GM18951 (cell line): Measurements from ENCODE around the gene ABHD12.
A peak's percentile ranks its signal among the peaks of the same experiment; 100 is the strongest.

Experiments used
- POLR2A ChIP-seq: IDR thresholded peaks from 4 replicates; pipeline ENCODE4 v1.6.1; 2011; ENCODE audit warnings: mild to moderate bottlenecking; ENCODE audit not compliant: insufficient read length, insufficient read depth; ENCODE audit errors: extremely low read depth
- in situ Hi-C: fragments of 300-500 bp; cut with MboI; formaldehyde crosslinking; loops from one replicate; pipeline ENCODE4 v1.12.0; 2022; ENCODE audit warnings: low sequenced_read_pairs, mixed read lengths, inconsistent platforms; ENCODE audit not compliant: unreplicated experiment

ABHD12 gene

DNA sequence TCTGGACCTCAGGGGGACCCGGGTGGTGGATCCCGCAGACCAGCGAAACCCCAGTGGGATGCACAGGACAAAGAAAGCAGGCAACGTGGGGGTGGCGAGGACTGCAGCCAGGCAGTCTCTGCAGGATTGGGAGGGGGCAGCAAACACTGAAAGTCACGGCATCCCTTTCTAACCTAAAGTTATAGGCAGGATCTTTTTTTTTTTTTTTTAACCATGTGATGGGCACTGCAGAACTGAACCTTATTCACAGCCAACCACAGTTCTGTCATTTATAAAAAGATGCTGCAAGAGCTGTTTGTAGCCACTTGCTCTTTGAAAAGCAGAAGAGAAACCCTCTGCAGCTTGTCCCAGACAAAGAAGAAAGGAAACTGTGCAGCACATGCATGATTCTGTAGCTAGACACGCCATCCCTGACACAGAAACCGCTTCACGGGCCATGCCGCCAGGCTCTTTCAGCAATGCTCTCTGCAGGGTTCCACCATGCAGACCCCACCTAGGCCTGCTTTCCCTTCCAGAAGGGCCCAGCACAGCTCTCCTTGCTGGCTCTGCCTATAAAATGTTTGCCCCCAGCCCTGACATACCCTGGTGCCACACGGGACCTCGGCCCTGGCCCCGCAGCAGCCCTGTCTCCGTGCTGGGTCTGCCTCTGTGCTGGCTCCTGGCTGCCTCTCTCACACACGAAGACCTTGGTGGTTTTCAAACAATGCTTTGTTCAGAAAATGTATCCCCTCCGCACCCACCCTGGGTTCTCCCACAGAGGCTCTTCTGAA is 72.0 kb downstream of the ABHD12 start:
- in situ Hi-C loops = no loop called here
- peak; percentile 30 for TF ChIP-seq POLR2A

DNA sequence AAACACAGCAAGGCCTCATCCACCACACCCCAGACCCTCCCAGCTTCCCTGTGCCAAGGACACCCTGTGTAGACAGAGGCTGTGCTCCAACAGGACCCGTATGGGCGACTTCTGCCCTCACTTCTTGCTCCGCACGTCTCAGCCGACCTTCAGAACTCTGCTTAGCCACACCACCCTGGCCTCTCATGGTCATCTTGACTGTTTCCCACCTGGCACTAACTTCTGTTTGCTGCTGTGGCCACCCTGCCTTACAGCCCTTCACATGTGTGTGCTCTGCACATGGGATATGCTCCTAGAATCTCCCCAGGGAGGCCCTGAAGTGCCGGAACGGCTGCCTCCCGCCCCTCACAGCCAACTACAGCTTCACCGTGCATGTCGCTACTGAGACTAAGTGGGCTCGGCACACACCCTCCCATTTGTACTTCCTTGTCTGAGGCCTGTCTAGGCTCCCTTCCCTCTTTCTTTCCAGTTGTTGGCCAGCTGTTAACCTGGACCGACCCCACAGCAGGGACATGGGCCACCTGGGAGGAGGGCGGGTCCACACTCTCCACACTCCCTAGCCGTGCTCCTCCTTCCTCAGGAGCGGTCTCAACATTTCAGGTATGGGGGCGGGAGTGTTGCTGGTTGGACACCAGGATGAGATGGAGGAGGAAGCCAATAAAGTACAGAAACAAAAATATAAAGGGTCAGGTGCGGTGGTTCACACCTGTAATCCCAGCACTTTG is 73.1 kb downstream of the ABHD12 start:
- in situ Hi-C loops = no loop called here
- TF ChIP-seq POLR2A = no peak

DNA sequence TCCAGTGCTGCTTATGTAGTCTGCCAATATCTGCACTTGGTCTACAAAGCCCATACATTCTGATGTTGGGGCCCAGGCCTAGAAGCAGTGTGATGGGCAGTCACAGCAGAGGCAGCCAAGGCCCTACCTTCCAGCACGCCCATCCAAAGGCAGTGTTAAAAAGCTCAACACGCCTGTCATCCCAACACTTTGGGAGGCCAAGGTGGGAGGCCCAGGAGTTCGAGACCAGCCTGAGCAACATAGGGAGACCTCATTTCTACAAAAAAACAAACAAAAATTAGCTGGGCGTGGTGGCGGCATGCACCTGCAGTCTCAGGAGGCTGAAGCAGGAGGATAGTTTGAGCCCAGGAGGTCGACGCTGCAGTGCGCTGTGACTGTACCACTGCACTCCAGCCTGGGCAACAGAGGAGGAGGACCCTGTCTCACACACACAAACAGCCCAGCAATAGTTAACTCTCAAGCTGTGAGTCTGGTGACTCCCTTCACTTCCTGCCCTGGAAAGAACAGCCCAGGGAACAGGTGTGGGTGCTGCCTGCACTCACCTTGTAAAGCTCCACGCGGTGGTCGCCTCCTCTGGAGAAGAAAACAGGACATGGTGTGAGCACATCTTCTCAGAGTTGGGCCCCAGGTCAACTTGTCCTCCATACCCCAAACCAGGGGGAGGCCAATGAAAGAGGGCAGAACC is 74.0 kb downstream of the ABHD12 start:
- in situ Hi-C loops = no loop called here
- no peak for TF ChIP-seq POLR2A

DNA sequence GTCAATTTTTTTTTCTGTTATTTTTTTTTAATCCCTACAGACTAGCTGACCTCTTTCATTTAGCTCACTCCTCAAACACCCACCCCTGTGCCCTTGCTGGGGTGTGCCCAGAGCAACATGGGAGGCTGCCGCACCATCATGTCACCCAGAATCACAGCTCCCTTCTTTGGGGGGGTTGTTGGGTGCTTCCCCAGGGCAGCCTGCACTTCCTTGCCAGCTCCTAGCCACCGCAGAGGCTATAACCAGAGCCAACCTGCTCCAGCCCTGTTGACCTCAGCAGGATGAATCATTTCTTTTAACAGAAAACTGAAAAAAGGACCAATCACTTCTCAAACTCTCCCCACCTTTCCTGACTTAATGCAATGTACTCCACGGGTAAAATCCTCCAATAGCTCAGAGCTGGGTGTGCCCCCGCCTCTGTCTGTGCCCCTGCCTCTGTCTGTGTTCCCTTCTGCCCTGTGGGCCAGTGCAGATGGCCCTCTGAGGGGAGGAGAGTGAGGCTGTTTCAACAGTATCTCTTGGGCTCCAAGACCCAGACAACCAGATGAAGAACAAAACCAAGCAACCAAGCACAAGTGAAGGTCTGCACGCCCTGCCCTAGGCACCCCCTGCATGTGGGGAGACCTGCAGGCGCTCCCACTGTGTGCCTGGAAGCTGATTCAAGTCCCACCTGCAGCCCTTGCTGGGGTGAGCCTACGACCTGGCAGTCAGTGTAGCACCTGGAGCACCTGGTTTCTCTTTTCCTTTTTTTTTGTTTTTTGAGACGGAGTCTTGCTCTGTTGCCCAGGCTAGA is 75.0 kb downstream of the ABHD12 start:
- in situ Hi-C loops = no loop called here
- no peak for TF ChIP-seq POLR2A

DNA sequence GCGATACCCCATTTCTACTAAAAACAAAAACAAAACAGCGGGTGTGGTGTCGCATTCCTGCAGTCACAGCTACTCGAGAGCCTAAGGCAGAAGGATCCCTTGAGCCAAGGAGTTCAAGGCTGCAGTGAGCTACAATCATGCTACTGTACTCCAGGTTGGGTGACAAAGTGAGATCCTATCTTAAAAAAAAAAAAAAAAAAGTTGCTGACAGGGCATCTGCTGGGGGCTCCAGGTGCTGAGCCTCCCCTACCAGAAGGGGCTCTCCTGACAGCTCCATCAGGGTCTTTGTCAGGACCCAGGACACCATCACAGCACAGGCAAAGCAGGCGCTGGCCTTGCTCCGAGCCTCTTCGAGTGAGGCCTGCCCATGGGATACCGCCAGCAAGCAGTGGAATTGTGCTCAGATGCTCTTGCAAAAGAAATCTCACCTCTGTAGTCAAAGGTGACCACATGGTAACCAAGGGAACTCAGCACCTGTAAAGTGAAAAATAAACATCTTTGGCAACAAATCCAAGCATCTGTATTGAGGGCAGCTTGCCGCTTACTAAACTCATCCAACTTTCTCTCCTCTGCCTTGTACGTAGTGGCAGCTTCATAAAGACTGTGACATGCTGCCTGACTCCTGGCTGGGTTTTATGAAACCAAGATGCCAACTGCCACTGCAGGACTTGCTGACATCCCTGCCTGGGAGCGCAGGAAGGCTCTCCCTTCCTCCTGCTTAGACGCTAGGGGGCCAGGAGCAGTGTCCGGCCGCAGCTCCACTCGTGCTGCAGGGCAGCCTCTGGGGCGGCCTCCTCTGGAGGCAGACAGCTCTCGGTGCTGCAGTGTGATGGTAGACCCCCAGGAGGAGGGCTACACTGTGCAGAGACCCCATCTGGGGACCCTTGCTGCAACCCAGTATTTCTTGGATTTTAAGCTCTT is 75.9 kb downstream of the ABHD12 start:
- TF ChIP-seq POLR2A = no peak
- in situ Hi-C loops = loop anchor here (5.0 kb wide), 1 partner anchor 83 kb away; no protein-coding TSS in a partner anchor

DNA sequence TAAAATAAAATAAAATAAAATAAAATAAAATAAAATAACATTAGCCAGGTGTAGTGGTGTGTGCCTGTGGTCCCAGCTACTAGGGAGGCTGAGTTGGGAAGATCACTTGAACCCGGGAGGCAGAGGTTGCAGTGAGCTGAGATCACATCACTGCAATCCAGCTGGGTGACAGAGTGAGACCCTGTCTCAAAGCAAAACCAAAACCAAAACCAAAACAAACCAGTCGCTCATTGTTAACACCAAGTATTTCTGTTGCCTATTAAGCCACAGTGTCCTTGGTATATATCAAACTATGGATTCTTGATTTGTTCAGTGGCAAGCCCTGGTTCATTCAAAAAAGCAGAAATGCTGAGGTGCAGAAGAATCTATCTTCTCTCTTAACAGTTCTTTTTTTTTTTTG is 77.0 kb downstream of the ABHD12 start:
- in situ Hi-C loops = loop anchor here (5.0 kb wide), 1 partner anchor 84 kb away; no protein-coding TSS in a partner anchor
- TF ChIP-seq POLR2A = no peak

DNA sequence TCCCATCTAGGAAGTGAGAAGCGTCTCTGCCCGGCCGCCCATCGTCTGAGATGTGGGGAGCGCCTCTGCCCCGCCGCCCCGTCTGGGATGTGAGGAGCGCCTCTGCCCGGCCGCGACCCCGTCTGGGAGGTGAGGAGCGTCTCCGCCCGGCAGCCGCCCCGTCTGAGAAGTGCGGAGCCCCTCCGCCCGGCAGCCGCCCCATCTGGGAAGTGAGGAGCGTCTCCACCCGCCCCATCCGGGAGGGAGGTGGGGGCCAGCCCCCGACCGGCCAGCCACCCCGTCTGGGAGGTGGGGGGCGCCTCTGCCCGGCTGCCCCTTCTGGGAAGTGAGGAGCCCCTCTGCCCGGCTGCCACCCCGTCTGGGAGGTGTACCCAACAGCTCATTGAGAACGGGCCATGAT is 77.9 kb downstream of the ABHD12 start:
- in situ Hi-C loops = loop anchor here (5.0 kb wide), 1 partner anchor 85 kb away; no protein-coding TSS in a partner anchor

DNA sequence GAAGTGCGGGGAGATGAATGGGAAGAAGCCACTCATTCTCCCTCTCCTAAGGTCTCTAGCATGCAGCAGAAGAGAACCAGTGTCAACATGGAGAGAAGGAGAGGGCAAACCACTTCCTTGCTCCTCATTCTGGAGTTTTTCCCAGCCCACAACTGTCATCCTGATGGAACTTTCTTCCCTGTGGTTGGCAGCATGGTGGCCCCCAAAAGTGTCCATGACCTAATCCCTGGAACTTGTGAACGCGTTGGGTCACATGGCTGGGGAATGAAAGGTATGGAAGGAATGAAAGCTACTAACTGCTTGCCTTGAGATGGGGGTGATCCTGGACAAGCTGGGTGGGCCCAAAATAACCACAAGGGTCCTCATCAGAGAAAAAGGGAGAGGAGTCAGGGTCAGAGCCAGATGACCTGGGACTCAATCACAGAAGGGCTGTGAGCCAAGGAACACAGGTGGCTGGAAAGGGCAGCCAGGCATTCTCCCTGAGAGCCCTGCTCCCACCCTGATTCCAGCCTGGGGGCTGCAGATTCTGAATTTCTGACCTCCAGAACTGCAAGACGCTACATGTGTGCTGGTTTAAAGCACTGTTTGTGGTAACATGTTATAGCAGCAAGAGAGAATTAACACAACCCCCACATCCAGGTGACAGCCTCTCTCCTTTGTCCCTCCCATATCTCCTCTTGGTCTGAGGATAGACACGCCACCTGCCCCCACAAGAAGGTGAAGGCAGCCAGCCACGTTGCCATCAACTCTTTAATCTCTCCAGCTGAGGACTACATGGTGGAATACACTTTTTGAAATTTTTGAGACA is 79.5 kb downstream of the ABHD12 start:
- TF ChIP-seq POLR2A = peak; percentile 11
- in situ Hi-C loops = loop anchor here (5.0 kb wide), 1 partner anchor 86 kb away; no protein-coding TSS in a partner anchor

DNA sequence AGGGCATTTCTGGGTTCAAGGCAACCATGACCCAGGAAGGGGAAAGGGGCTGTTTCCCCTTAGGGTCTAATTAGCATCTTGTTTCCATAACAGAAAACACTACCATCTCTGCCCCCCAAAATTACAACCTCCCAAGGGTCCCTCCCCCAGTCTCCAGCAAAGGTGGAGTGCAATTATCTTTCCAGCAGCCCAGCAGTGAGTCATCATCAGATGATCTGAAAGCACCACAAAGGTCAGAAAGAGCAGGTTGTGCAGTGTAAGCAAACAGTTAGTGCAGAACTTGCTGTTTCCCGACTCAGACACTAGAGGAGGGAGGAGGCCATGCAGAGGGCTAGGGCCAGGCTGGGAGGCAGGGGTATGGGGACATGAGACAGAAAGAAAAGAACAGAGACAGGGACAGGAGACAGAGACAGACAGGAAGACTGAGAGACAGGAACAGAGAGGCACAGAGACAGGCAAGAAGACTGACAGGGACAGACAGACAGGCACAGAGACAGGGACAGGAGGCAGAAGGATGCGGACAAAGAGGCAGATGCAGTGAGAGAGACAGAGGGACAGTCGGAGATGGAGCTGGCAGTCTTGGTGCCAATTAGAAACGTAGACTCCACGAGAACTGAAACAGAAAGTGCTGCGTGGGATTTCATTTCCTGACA is 80.2 kb downstream of the ABHD12 start:
- peak; percentile 31 for TF ChIP-seq POLR2A
- in situ Hi-C loops = loop anchor here (5.0 kb wide), 1 partner anchor 87 kb away; no protein-coding TSS in a partner anchor

DNA sequence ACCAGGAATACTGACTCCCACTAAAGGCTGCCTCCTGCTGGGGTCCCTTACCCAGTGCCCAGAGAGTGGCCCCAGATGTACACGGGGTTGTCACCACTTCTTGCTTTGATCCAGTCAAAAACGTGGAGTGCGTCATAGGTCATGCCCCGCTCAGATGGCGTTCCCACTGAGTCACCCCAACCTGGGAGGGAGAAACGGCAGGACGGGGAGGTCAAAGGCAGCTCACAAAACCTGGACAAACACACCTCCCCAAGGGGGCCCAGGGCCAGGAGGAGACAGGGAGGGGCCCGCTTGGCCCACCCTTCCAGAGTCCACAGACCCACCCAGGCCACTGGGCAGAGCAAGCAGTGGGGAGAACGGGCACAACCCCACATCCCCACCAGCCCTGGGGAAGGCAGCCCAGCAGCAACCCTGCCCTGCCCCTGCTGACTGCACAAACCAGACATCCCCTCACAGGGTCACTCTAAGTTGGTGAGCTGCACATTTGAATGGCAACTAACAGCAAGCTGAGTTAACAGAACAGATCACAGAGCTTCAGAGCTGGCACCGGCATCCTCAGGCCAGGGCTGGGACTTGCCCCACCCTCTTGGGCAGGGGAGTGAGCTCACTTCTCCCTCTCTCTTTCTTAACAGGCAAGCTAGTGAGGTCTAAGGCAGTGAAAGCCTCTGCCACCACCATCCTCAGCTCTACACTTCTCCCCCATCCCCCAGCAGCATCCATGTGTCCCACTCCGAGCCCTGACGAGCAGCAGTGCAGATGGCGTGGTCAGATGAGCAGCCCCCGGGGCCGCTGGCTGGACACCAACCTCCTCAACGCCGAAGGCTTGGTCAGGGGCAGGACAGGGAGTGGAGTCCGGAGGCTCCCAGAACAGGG is 81.0 kb downstream of the ABHD12 start:
- TF ChIP-seq POLR2A = no peak
- in situ Hi-C loops = loop anchor here (5.0 kb wide), 1 partner anchor 88 kb away; no protein-coding TSS in a partner anchor
